ENCODE results near the gene ZNF436. TPM values are rescaled to one million over a fixed set of nuclear protein-coding genes. Genes with fewer than 3 reads are reported as not detected.

ZNF436 gene
- total RNA-seq, 1 experiment from 2014 or later = 14.0 TPM

GRCh38 chr1:23370709-23371584 is 1.3 kb upstream of the ZNF436 start:
- H3K79me2 ChIP-seq (ENCODE audit: low read depth) = peaks cover 62% of the 10 kb centered on the region
- no peak overlapping the region; the same call in 1 of the 2 replicates for H2AFZ ChIP-seq
- POLR2A ChIA-PET (ENCODE audit: unreplicated experiment) = interaction anchor here (0.5 to 1.0 kb wide), 2 partner anchors 26 to 27 kb away, joined by 3 to 7 read pairs; partner anchors contain the start of gene HNRNPR

DNA sequence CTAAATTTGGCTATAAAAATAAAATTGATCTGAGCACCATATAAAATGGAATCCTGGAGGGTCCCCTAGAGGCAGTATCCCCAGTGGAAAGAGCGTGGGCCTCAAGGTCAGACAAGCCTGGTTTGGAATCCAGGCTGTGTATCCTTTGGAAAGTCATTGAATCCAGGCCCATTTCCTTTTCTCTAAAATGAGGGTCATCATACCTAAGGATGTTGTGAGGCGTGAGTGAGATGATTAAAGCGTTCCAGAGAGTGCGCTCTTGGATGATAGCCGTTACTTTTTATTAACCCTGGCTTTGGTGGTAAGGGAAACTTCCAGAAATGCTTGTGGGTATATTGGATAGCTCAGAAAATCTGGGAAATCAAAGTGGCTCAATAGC is 683 bp upstream of the ZNF436 start:
- Histone ChIP-seq H3K27me3 (ENCODE audit: insufficient read depth, low read depth) (no peaks in the 10 kb centered on the region), H3F3A (ENCODE audit: insufficient read depth, low read depth) (peaks cover 30% of the 10 kb centered on the region), H3K79me2 (ENCODE audit: low read depth) (peaks cover 65% of the 10 kb centered on the region), H3K27ac (peak overlapping the region; percentile 84), H3K9me2 (ENCODE audit: insufficient read depth) (no peaks in the 10 kb centered on the region), H4K20me1 (ENCODE audit: insufficient read depth) (no peaks in the 10 kb centered on the region), H3K4me2 (peak overlapping the region; percentile 97), H2AFZ (no peak overlapping the region; the same call in 1 of the 2 replicates), H3K4me3 (peak overlapping the region; percentile 96), H3K36me3 (ENCODE audit: low read depth) (peaks cover 11% of the 10 kb centered on the region), H3K4me1 (replicated peaks; ENCODE audit: insufficient read depth) (peaks cover 37% of the 10 kb centered on the region), H3K9me3 (ENCODE audit: insufficient read depth, low read depth) (no peaks in the 10 kb centered on the region)
- intact Hi-C loops (cut with micrococcal nuclease; ENCODE audit: unreplicated experiment) = loop anchor here (1.0 kb wide), 1 partner anchor 33 kb away; no protein-coding TSS in a partner anchor
- no peak for DNase-seq
- ChIA-PET POLR2A (ENCODE audit: unreplicated experiment) (interaction anchor here (0.6 to 1.0 kb wide), 2 partner anchors 26 to 155 kb away, joined by 4 to 7 read pairs; partner anchors contain the start of gene HNRNPR), CTCF (interaction anchor here (0.8 to 1.3 kb wide), 2 partner anchors 32 to 172 kb away, joined by 3 read pairs; no protein-coding TSS in a partner anchor)
- no TSS peak for BruUV-seq (replicated peaks)
- TF ChIP-seq CTCF (conservative IDR thresholded peaks at IDR 0.05) (no peak), EZH2 (IDR thresholded peaks at IDR 0.05; ENCODE audit: low read depth) (no peak)

More at GRCh38 chr1:23370709-23371584, 1.3 kb upstream of the ZNF436 start:
- Histone ChIP-seq H3K27ac (peak overlapping the region; percentile 84), H3K9me3 (ENCODE audit: insufficient read depth, low read depth) (no peaks in the 10 kb centered on the region), H3F3A (ENCODE audit: insufficient read depth, low read depth) (peaks cover 30% of the 10 kb centered on the region), H3K4me1 (replicated peaks; ENCODE audit: insufficient read depth) (peaks cover 37% of the 10 kb centered on the region), H3K36me3 (ENCODE audit: low read depth) (peaks cover 8% of the 10 kb centered on the region), H3K9me2 (ENCODE audit: insufficient read depth) (no peaks in the 10 kb centered on the region), H3K4me2 (peak overlapping the region; percentile 97), H3K4me3 (peak overlapping the region; percentile 96), H3K27me3 (ENCODE audit: insufficient read depth, low read depth) (no peaks in the 10 kb centered on the region), H4K20me1 (ENCODE audit: insufficient read depth) (no peaks in the 10 kb centered on the region)
- intact Hi-C loops (cut with micrococcal nuclease; ENCODE audit: unreplicated experiment) = loop anchor here (1.0 kb wide), 1 partner anchor 32 kb away; no protein-coding TSS in a partner anchor
- no TSS peak for BruUV-seq (replicated peaks)
- peak; percentile 59 to 88 for DNase-seq
- TF ChIP-seq CTCF (conservative IDR thresholded peaks at IDR 0.05) (no peak), EZH2 (IDR thresholded peaks at IDR 0.05; ENCODE audit: low read depth) (no peak)
- CTCF ChIA-PET = interaction anchor here (0.5 to 1.3 kb wide), 3 partner anchors 32 to 295 kb away, joined by 3 to 8 read pairs (median 3); no protein-coding TSS in a partner anchor

GRCh38 chr1:23368562-23369334 is 888 bp downstream of the ZNF436 start:
- H3K9me2 ChIP-seq (ENCODE audit: insufficient read depth) = no peaks in the 10 kb centered on the region
- TF ChIP-seq CTCF (conservative IDR thresholded peaks at IDR 0.05) (no peak), EZH2 (IDR thresholded peaks at IDR 0.05; ENCODE audit: low read depth) (no peak)
- peak overlapping the region; percentile 99 for H2AFZ ChIP-seq
- peak; percentile 63 to 84 for DNase-seq
- H3K27me3 ChIP-seq (ENCODE audit: insufficient read depth, low read depth) = no peaks in the 10 kb centered on the region
- BruUV-seq (replicated peaks) = no TSS peak
- H3K36me3 ChIP-seq (ENCODE audit: low read depth) = peaks cover 21% of the 10 kb centered on the region
- H3K4me1 ChIP-seq (replicated peaks; ENCODE audit: insufficient read depth) = peaks cover 37% of the 10 kb centered on the region
- peak overlapping the region; percentile 96 for H3K4me3 ChIP-seq
- H3K9me3 ChIP-seq (ENCODE audit: insufficient read depth, low read depth) = peaks cover 10% of the 10 kb centered on the region
- peaks cover 70% of the 10 kb centered on the region for H3K79me2 ChIP-seq (ENCODE audit: low read depth)
- POLR2A ChIA-PET (ENCODE audit: unreplicated experiment) = interaction anchor here (0.5 to 1.4 kb wide), 5 partner anchors 8 to 111 kb away, joined by 3 to 22 read pairs (median 4); partner anchors contain the start of gene HNRNPR
- peak overlapping the region; percentile 84 for H3K27ac ChIP-seq
- intact Hi-C loops (cut with micrococcal nuclease; ENCODE audit: unreplicated experiment) = loop anchor here (1.0 to 10.0 kb wide), 4 partner anchors 9 to 166 kb away; partner anchors contain the start of genes E2F2 and HNRNPR
- no peaks in the 10 kb centered on the region for H4K20me1 ChIP-seq (ENCODE audit: insufficient read depth)
- peak overlapping the region; percentile 97 for H3K4me2 ChIP-seq
- CTCF ChIA-PET = interaction anchor here (0.6 to 1.4 kb wide), 2 partner anchors 35 to 68 kb away, joined by 3 to 4 read pairs; no protein-coding TSS in a partner anchor
- peaks cover 30% of the 10 kb centered on the region for H3F3A ChIP-seq (ENCODE audit: insufficient read depth, low read depth)

Measured in PC-9 (cell line).